ENCODE data around the gene ROR1.

GRCh38 chr1:64100791-64101190, 327.0 kb downstream of the ROR1 start:
- TF ChIP-seq CTCF (IDR thresholded peaks at IDR 0.05) = no peak
- no peak for TF ChIP-seq POLR2A (IDR thresholded peaks at IDR 0.05; ENCODE audit: low read depth)
